ENCODE results near the gene AHNAK2. TPM values are rescaled to one million over a fixed set of nuclear protein-coding genes. Genes with fewer than 3 reads are reported as not detected.
A peak's percentile ranks its signal among the peaks of the same experiment; 100 is the strongest.

AHNAK2 gene
- total and polyA plus RNA-seq, 2 of the 13 experiments (the other 11 are each of a cell fraction or from before 2014, with no cell fraction given), result 0.11 to 0.18 TPM

- TF ChIP-seq ZBTB39 (CRISPR knock-in tag; IDR thresholded peaks at IDR 0.05) (no peak), REL (CRISPR knock-in tag; conservative IDR thresholded peaks at IDR 0.05) (no peak), EEA1 (CRISPR knock-in tag; IDR thresholded peaks at IDR 0.05; ENCODE audit: borderline replicate concordance) (no peak), AKNA (CRISPR knock-in tag; IDR thresholded peaks at IDR 0.05; ENCODE audit: borderline replicate concordance) (no peak), BCL3 (CRISPR knock-in tag; IDR thresholded peaks at IDR 0.05) (no peak), KLF15 (CRISPR knock-in tag; IDR thresholded peaks at IDR 0.05; ENCODE audit: borderline replicate concordance) (no peak), ZNF740 (CRISPR knock-in tag; IDR thresholded peaks at IDR 0.05) (peak; percentile 98), ZNF816 (CRISPR knock-in tag; IDR thresholded peaks at IDR 0.05; ENCODE audit: borderline replicate concordance) (peak; percentile 79; the same call in 1 of the 2 replicates)
Measured at GRCh38 chr14:105021656-105022275, 43.6 kb upstream of the AHNAK2 start (continued).
